ENCODE measurements around the gene IZUMO1.
"Not testable (repeated sequence)": the region's sequence is repeated elsewhere in the genome, so short reads cannot be mapped to it uniquely, and the experiment has no call there.

Gene IZUMO1

DNA sequence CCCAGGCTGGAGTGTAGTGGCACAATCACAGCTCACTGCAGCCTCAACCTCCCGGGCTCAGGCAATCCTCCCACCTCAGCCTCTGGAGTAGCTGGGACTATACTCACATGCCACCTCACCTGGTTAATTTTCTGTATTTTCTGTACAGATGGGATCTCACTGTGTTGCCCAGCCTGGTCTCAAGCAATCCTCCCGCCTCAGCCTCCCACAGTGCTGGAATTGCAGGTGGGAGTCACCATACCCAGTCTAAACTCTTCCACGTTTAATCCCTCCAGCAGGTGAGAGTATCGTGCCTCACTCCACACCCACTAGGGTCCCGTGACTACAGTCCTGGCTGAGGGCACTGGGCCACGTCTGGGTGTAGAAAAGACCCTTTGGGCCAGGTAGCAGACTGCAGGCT lies 47.6 kb upstream of the IZUMO1 start:
- H2AFZ ChIP-seq (ENCODE audit: low read depth, low read length, severe bottlenecking): no peak overlapping the region
- H3K4me2 ChIP-seq (ENCODE audit: low read depth, low read length, poor library complexity, severe bottlenecking): no peak overlapping the region
- no peaks in the 10 kb centered on the region for H3K9me2 ChIP-seq (replicated peaks; ENCODE audit: insufficient read depth, low read length)

DNA sequence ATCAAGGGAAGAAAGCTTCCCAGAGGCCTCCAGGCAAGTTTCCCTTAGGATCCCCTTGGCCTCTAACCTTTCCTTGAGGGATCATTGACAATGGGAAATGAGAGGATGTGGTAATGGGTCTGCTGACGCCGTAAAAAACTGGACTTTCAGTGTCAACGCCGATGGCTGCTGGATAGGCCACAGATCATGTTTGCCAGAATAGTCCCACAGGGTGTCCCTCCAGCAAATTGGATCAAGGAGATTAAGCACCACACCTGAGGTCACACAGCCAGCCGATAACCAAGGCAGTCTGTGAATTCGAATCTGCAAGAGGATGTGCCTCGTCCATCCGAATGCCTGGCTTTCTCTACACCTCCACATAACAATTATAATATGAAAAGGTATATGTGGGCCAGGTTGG lies 46.6 kb upstream of the IZUMO1 start:
- no peaks in the 10 kb centered on the region for H3K79me2 ChIP-seq (ENCODE audit: insufficient read depth, low read length)
- H2AFZ ChIP-seq (ENCODE audit: low read depth, low read length, severe bottlenecking): no peak overlapping the region
- no peaks in the 10 kb centered on the region for H3K9me2 ChIP-seq (replicated peaks; ENCODE audit: insufficient read depth, low read length)
- H3K9ac ChIP-seq (ENCODE audit: low read length): no peak overlapping the region
- no peak overlapping the region for H3K27ac ChIP-seq (ENCODE audit: low read depth, low read length)
- H3K36me3 ChIP-seq (ENCODE audit: low read length): no peaks in the 10 kb centered on the region
- no peaks in the 10 kb centered on the region for H3F3A ChIP-seq (ENCODE audit: insufficient read depth)
- no peak overlapping the region for H3K4me3 ChIP-seq (ENCODE audit: insufficient read depth, low read length, poor library complexity, severe bottlenecking)
- no peaks in the 10 kb centered on the region for H3K9me3 ChIP-seq (ENCODE audit: insufficient read depth, low read length)
- H3K4me2 ChIP-seq (ENCODE audit: low read depth, low read length, poor library complexity, severe bottlenecking): no peak overlapping the region
- TF ChIP-seq, protein P1, sequence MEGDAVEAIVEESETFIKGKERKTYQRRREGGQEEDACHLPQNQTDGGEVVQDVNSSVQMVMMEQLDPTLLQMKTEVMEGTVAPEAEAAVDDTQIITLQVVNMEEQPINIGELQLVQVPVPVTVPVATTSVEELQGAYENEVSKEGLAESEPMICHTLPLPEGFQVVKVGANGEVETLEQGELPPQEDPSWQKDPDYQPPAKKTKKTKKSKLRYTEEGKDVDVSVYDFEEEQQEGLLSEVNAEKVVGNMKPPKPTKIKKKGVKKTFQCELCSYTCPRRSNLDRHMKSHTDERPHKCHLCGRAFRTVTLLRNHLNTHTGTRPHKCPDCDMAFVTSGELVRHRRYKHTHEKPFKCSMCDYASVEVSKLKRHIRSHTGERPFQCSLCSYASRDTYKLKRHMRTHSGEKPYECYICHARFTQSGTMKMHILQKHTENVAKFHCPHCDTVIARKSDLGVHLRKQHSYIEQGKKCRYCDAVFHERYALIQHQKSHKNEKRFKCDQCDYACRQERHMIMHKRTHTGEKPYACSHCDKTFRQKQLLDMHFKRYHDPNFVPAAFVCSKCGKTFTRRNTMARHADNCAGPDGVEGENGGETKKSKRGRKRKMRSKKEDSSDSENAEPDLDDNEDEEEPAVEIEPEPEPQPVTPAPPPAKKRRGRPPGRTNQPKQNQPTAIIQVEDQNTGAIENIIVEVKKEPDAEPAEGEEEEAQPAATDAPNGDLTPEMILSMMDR (IDR thresholded peaks at IDR 0.05; ENCODE audit: insufficient read depth, low read length, poor library complexity, severe bottlenecking): no peak
- TF ChIP-seq EZH2phosphoT487 (conservative IDR thresholded peaks at IDR 0.05; ENCODE audit: low read length): no peak
- H3K27me3 ChIP-seq (ENCODE audit: low read length): no peaks in the 10 kb centered on the region
- no peaks in the 10 kb centered on the region for H4K20me1 ChIP-seq (ENCODE audit: low read depth, low read length)

More for the DNA sequence above, 47.6 kb upstream of the IZUMO1 start:
- no peaks in the 10 kb centered on the region for H3K79me2 ChIP-seq (ENCODE audit: insufficient read depth, low read length)
- H3K27ac ChIP-seq (ENCODE audit: low read depth, low read length): no peak overlapping the region
- no peaks in the 10 kb centered on the region for H3K36me3 ChIP-seq (ENCODE audit: low read length)
- no peaks in the 10 kb centered on the region for H3K27me3 ChIP-seq (ENCODE audit: low read length)
- H3K4me3 ChIP-seq (ENCODE audit: insufficient read depth, low read length, poor library complexity, severe bottlenecking): no peak overlapping the region
- no peaks in the 10 kb centered on the region for H3F3A ChIP-seq (ENCODE audit: insufficient read depth)
- H3K9ac ChIP-seq (ENCODE audit: low read length): no peak overlapping the region
- no peaks in the 10 kb centered on the region for H4K20me1 ChIP-seq (ENCODE audit: low read depth, low read length)
- H3K9me3 ChIP-seq (ENCODE audit: insufficient read depth, low read length): no peaks in the 10 kb centered on the region
- no peak for TF ChIP-seq EZH2phosphoT487 (conservative IDR thresholded peaks at IDR 0.05; ENCODE audit: low read length)
- TF ChIP-seq, protein P1 (IDR thresholded peaks at IDR 0.05; ENCODE audit: insufficient read depth, low read length, poor library complexity, severe bottlenecking): no peak

DNA sequence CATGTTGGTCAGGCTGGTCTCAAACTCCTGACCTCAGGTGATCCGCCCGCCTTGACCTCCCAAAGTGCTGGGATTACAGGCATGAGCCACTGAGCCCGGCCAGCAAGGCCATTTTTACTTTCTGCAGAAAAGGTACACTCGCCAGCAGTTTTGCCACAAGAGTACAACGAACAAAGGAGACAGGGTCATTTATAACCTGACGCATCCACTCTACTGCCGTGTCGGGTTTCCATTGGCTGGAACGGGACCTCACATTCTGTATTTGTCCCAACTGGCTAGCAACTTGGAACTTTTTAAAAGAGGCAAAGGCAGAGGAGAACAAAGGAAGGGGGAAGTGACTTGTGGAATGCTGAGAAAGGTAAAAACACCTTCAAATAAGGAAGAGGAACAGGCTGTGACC lies 40.6 kb upstream of the IZUMO1 start:
- H4K20me1 ChIP-seq (ENCODE audit: low read depth, low read length); H2AFZ ChIP-seq (ENCODE audit: low read depth, low read length, severe bottlenecking); H3K27ac ChIP-seq (ENCODE audit: low read depth, low read length); H3K9me2 ChIP-seq (replicated peaks; ENCODE audit: insufficient read depth, low read length); H3K4me2 ChIP-seq (ENCODE audit: low read depth, low read length, poor library complexity, severe bottlenecking); H3K4me3 ChIP-seq (ENCODE audit: insufficient read depth, low read length, poor library complexity, severe bottlenecking); H3K27me3 ChIP-seq (ENCODE audit: low read length); H3K9ac ChIP-seq (ENCODE audit: low read length); H3K9me3 ChIP-seq (ENCODE audit: insufficient read depth, low read length); H3K36me3 ChIP-seq (ENCODE audit: low read length); H3F3A ChIP-seq (ENCODE audit: insufficient read depth); H3K79me2 ChIP-seq (ENCODE audit: insufficient read depth, low read length): not testable (repeated sequence)

DNA sequence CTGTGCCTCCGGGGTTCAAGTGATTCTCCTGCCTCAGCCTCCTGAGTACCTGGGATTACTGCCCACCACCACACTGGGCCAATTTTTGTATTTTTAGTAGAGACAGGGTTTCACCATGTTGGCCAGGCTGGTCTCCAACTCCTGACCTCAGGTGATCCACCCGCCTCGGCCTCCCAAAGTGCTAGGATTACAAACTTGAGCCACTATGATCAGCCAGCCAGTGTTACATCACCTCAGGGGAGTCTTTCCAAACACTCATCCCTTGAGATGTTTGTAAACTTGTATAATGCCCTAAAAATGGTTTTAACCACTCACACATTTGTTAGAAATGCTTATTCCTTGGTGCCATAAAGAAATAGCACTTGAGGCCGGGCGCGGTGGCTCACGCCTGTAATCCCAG lies 39.7 kb upstream of the IZUMO1 start:
- H3K9ac ChIP-seq (ENCODE audit: low read length); H3K27me3 ChIP-seq (ENCODE audit: low read length); H4K20me1 ChIP-seq (ENCODE audit: low read depth, low read length); H3K27ac ChIP-seq (ENCODE audit: low read depth, low read length); H3F3A ChIP-seq (ENCODE audit: insufficient read depth); H3K4me3 ChIP-seq (ENCODE audit: insufficient read depth, low read length, poor library complexity, severe bottlenecking); H3K9me3 ChIP-seq (ENCODE audit: insufficient read depth, low read length); H3K9me2 ChIP-seq (replicated peaks; ENCODE audit: insufficient read depth, low read length); H3K36me3 ChIP-seq (ENCODE audit: low read length); H2AFZ ChIP-seq (ENCODE audit: low read depth, low read length, severe bottlenecking); H3K79me2 ChIP-seq (ENCODE audit: insufficient read depth, low read length); H3K4me2 ChIP-seq (ENCODE audit: low read depth, low read length, poor library complexity, severe bottlenecking): not testable (repeated sequence)

All from SU-DHL-6 (cell line).